ENCODE results near the gene SUOX.
A peak's percentile ranks its signal among the peaks of the same experiment; 100 is the strongest.
"Not testable (repeated sequence)": the region's sequence is repeated elsewhere in the genome, so short reads cannot be mapped to it uniquely, and the experiment has no call there.

The SUOX gene

GRCh38 chr12:55984861-55985260, 12.2 kb upstream of the SUOX start:
- no peak for DNase-seq

GRCh38 chr12:55985341-55985740, 11.7 kb upstream of the SUOX start:
- no peak for DNase-seq

- not testable (repeated sequence) for DNase-seq
These were observed 11.1 kb upstream of the SUOX start for GRCh38 chr12:55985976-55986375.

- DNase-seq, result no peak
These were observed 6.0 kb upstream of the SUOX start for GRCh38 chr12:55991110-55991509.

- no peak for DNase-seq
These were observed 3.7 kb upstream of the SUOX start for GRCh38 chr12:55993230-55993853.

- DNase-seq, result no peak
These were observed 1.7 kb upstream of the SUOX start for GRCh38 chr12:55995366-55995765.

- DNase-seq, result peak; percentile 63
These were observed 818 bp upstream of the SUOX start for GRCh38 chr12:55996201-55996714.

GRCh38 chr12:55997535-55997859, 421 bp downstream of the SUOX start:
- no peak for DNase-seq

- not testable (repeated sequence) for DNase-seq
These were observed 2.4 kb downstream of the SUOX start for GRCh38 chr12:55999522-55999921.

- DNase-seq, result not testable (repeated sequence)
These were observed 3.0 kb downstream of the SUOX start for GRCh38 chr12:55999999-56000540.

- no peak for DNase-seq
These were observed 4.5 kb downstream of the SUOX start for GRCh38 chr12:56001487-56002100.

GRCh38 chr12:56003376-56003775, 6.3 kb downstream of the SUOX start:
- not testable (repeated sequence) for DNase-seq

GRCh38 chr12:56004211-56004610, 7.1 kb downstream of the SUOX start:
- no peak for DNase-seq

- DNase-seq, result peak; percentile 65
These were observed 10.8 kb downstream of the SUOX start for GRCh38 chr12:56007564-56008559.

- DNase-seq, result no peak
These were observed 13.1 kb downstream of the SUOX start for GRCh38 chr12:56010111-56010570.

- no peak for DNase-seq
These were observed 14.5 kb downstream of the SUOX start for GRCh38 chr12:56011509-56012090.

- DNase-seq, result no peak
These were observed 16.4 kb downstream of the SUOX start for GRCh38 chr12:56013482-56013881.

GRCh38 chr12:56014205-56014604, 17.1 kb downstream of the SUOX start:
- DNase-seq, result no peak

GRCh38 chr12:56017181-56017580, 20.1 kb downstream of the SUOX start:
- DNase-seq, result no peak

GRCh38 chr12:56018356-56018755, 21.3 kb downstream of the SUOX start:
- DNase-seq, result no peak

GRCh38 chr12:56020423-56021184, 23.5 kb downstream of the SUOX start, which contains the start of gene IKZF4:
TSS of gene IKZF4 (plus strand) at chr12:56021043. CDS start at chr12:56021494, 451 bp downstream.
- no peak for DNase-seq

Data from activated T-cell treated with anti-CD3 and anti-CD28 coated beads for 4 hours (primary cell).